Kidney epithelial cell (primary cell): Measurements from ENCODE around the gene CEP128. TPM values are rescaled to one million over a fixed set of nuclear protein-coding genes. Genes with fewer than 3 reads are reported as not detected.

Experiments
- DNase-seq: peaks from one replicate; pipeline ENCODE4 v3.0.0-alpha.2; 2010; ENCODE audit warnings: low read depth
- H3K27me3 ChIP-seq: 2 replicates; pipeline ENCODE4 v1.6.0; 2011; ENCODE audit warnings: low read length; ENCODE audit not compliant: control insufficient read depth, insufficient read depth
- H3K36me3 ChIP-seq: 2 replicates; pipeline ENCODE4 v1.5.1; 2011; ENCODE audit warnings: low read length; ENCODE audit not compliant: control insufficient read depth, insufficient read depth
- H3K4me3 ChIP-seq: 2 replicates; pipeline ENCODE4 v1.5.1; 2011; ENCODE audit warnings: low read depth, mild to moderate bottlenecking, control low read depth, low read length
- CTCF ChIP-seq: IDR thresholded peaks from 2 replicates; pipeline ENCODE4 v1.5.1; 2011; ENCODE audit warnings: mild to moderate bottlenecking, moderate library complexity, low read length, control low read depth, inconsistent platforms; ENCODE audit not compliant: insufficient read depth, poor library complexity, severe bottlenecking
- total RNA-seq: library from RNA; depleted of rRNA; stranded (reverse); fragments of >200 nt; gene quantifications from 2 replicates; pipeline ENCODE4 v1.2.3, GENCODE V29; 2015

CEP128 gene
- total RNA-seq, 1 donor from 2014 or later = 1.7 TPM

- no peak for TF ChIP-seq CTCF
- Histone ChIP-seq H3K36me3 (no peaks in the 10 kb centered on the region), H3K4me3 (no peak overlapping the region), H3K27me3 (no peaks in the 10 kb centered on the region)
- DNase-seq = no peak
Measured at GRCh38 chr14:80933686-80934085, 7.9 kb downstream of the CEP128 start.

GRCh38 chr14:80933282-80933681 lies 8.3 kb downstream of the CEP128 start:
- TF ChIP-seq CTCF = no peak
- Histone ChIP-seq H3K4me3 (no peak overlapping the region), H3K36me3 (no peaks in the 10 kb centered on the region), H3K27me3 (no peaks in the 10 kb centered on the region)
- DNase-seq = no peak

- TF ChIP-seq CTCF = no peak
- no peak overlapping the region for H3K4me3 ChIP-seq
- peak; percentile 94 for DNase-seq
- H3K27me3 ChIP-seq = no peaks in the 10 kb centered on the region
- no peaks in the 10 kb centered on the region for H3K36me3 ChIP-seq
Measured at GRCh38 chr14:80930836-80931389, 10.6 kb downstream of the CEP128 start.

- Histone ChIP-seq H3K4me3 (no peak overlapping the region), H3K27me3 (no peaks in the 10 kb centered on the region), H3K36me3 (no peaks in the 10 kb centered on the region)
- no peak for DNase-seq
- TF ChIP-seq CTCF = no peak
Measured at GRCh38 chr14:80930095-80930494, 11.4 kb downstream of the CEP128 start.

- no peaks in the 10 kb centered on the region for H3K27me3 ChIP-seq
- no peak overlapping the region for H3K4me3 ChIP-seq
- no peaks in the 10 kb centered on the region for H3K36me3 ChIP-seq
- no peak for TF ChIP-seq CTCF
- DNase-seq = no peak
Measured at GRCh38 chr14:80927083-80927989, 14.2 kb downstream of the CEP128 start.
